CD14-positive monocyte (primary cell): ENCODE measurements around the gene PNLIP. TPM values are rescaled to one million over a fixed set of nuclear protein-coding genes. Genes with fewer than 3 reads are reported as not detected.

Experiments
- DNase-seq, 3 donors: peaks; one replicate each; pipeline ENCODE4 v3.0.0-alpha.2; 2011 to 2022
- H2AFZ ChIP-seq: 2 replicates; pipeline ENCODE4 v1.6.0; 2012; ENCODE audit warnings: mild to moderate bottlenecking, low read depth, low read length, inconsistent platforms; ENCODE audit not compliant: insufficient read depth, poor library complexity, severe bottlenecking
- H3K27ac ChIP-seq, 2 donors: 1 replicate in 1 of 2; 2 replicates in 1 of 2; pipeline ENCODE4 v1.5.1; 2012 to 2013; ENCODE audit warnings: low read length in 2 of 2, control low read depth in 1 of 2, inconsistent platforms in 1 of 2, low read depth in 1 of 2, mild to moderate bottlenecking in 1 of 2
- H3K27me3 ChIP-seq, 2 donors: one replicate each; pipeline versions ENCODE4 v1.6.0 to v1.6.1; 2011 to 2013; ENCODE audit warnings: low read length in 2 of 2; ENCODE audit not compliant: control insufficient read depth in 2 of 2, insufficient read depth in 2 of 2
- H3K36me3 ChIP-seq, 2 donors: replicated peaks in 1 of 2; 1 replicate in 1 of 2; 2 replicates in 1 of 2; pipeline versions ENCODE4 v1.5.1 to v1.6.1; 2012 to 2013; ENCODE audit warnings: low read length in 2 of 2, control low read depth in 1 of 2, inconsistent platforms in 1 of 2, mild to moderate bottlenecking in 1 of 2; ENCODE audit not compliant: insufficient read depth in 2 of 2, control insufficient read depth in 1 of 2
- H3K4me1 ChIP-seq, 2 donors: 1 replicate in 1 of 2; 2 replicates in 1 of 2; pipeline versions ENCODE4 v1.5.1 to v1.6.1; 2012 to 2013; ENCODE audit warnings: low read length in 2 of 2, control low read depth in 1 of 2, inconsistent platforms in 1 of 2, mild to moderate bottlenecking in 1 of 2, moderate library complexity in 1 of 2; ENCODE audit not compliant: insufficient read depth in 2 of 2, control insufficient read depth in 1 of 2
- H3K4me2 ChIP-seq: replicated peaks from 2 replicates; pipeline ENCODE3; 2012; ENCODE audit warnings: low read length, moderate library complexity, mild to moderate bottlenecking; ENCODE audit not compliant: poor library complexity, severe bottlenecking; ENCODE audit errors: extremely low read depth
- H3K4me3 ChIP-seq, 3 experiments: fragments of 200-600 bp in 1 of 3; sonication (generic) in 1 of 3; replicated peaks in 1 of 3; 1 replicate in 2 of 3; 2 replicates in 1 of 3; pipeline ENCODE4 v1.5.1; 2011 to 2013; ENCODE audit warnings: low read length in 3 of 3, mild to moderate bottlenecking in 3 of 3, control low read depth in 2 of 3, low read depth in 2 of 3, inconsistent platforms in 1 of 3, moderate library complexity in 1 of 3
- H3K79me2 ChIP-seq: 2 replicates; pipeline ENCODE4 v1.6.0; 2012; ENCODE audit warnings: mild to moderate bottlenecking, control low read depth, inconsistent platforms, low read length, moderate library complexity; ENCODE audit not compliant: insufficient read depth
- H3K9ac ChIP-seq: 2 replicates; pipeline ENCODE4 v1.6.0; 2017; ENCODE audit warnings: low read length, mild to moderate bottlenecking; ENCODE audit not compliant: insufficient read depth, poor library complexity, severe bottlenecking
- H3K9me3 ChIP-seq, 2 donors: replicated peaks in 1 of 2; 1 replicate in 1 of 2; 2 replicates in 1 of 2; pipeline versions ENCODE4 v1.5.1 to v1.6.1; 2012 to 2013; ENCODE audit warnings: low read length in 2 of 2, control low read depth in 1 of 2; ENCODE audit not compliant: control insufficient read depth in 1 of 2, insufficient read depth in 1 of 2
- H4K20me1 ChIP-seq: 2 replicates; pipeline ENCODE4 v1.6.0; 2012; ENCODE audit warnings: mild to moderate bottlenecking, low read length, control low read depth, moderate library complexity; ENCODE audit not compliant: insufficient read depth
- H3K27ac Mint-ChIP-seq, 7 donors: one replicate each; pipeline ENCODE4 v1.8.0; 2020; ENCODE audit warnings: mild to moderate bottlenecking in 7 of 7, mixed read lengths in 7 of 7, moderate library complexity in 6 of 7, inconsistent platforms in 2 of 7
- H3K27me3 Mint-ChIP-seq, 3 donors: one replicate each; pipeline ENCODE4 v1.8.0; 2021 to 2022; ENCODE audit warnings: low read depth in 3 of 3, mild to moderate bottlenecking in 3 of 3, mixed read lengths in 3 of 3, moderate library complexity in 3 of 3, inconsistent platforms in 1 of 3
- H3K36me3 Mint-ChIP-seq, 2 donors: one replicate each; pipeline ENCODE4 v1.8.0; 2020; ENCODE audit warnings: mixed read lengths in 2 of 2, inconsistent platforms in 1 of 2, mild to moderate bottlenecking in 1 of 2
- H3K4me1 Mint-ChIP-seq: one replicate; pipeline ENCODE4 v1.8.0; 2020; ENCODE audit warnings: mild to moderate bottlenecking, mixed read lengths
- H3K4me3 Mint-ChIP-seq, 2 donors: one replicate each; pipeline ENCODE4 v1.8.0; 2020; ENCODE audit warnings: mild to moderate bottlenecking in 2 of 2, mixed read lengths in 2 of 2, moderate library complexity in 1 of 2
- H3K9me3 Mint-ChIP-seq, 7 donors: one replicate each; pipeline ENCODE4 v1.8.0; 2020 to 2022; ENCODE audit warnings: mixed read lengths in 7 of 7, mild to moderate bottlenecking in 6 of 7, moderate library complexity in 6 of 7, inconsistent platforms in 2 of 7
- CTCF ChIP-seq: fragments of 200-600 bp; IDR thresholded peaks from one replicate; pipeline ENCODE4 v1.8.0; 2022; ENCODE audit warnings: antibody characterized with exemption, mild to moderate bottlenecking
- WGBS: methylation state at CpG from one replicate; pipeline ENCODE4 v1.1.5; 2013; ENCODE audit warnings: missing lambda C conversion rate; ENCODE audit not compliant: insufficient coverage; 5-methylcytosine and 5-hydroxymethylcytosine counted together
- intact Hi-C, 2 donors: fragments of 100-400 bp; cut with micrococcal nuclease; formaldehyde crosslinking; loops; one replicate each; pipeline versions ENCODE4 v1.15.0 to v1.15.1; 2023
- polyA plus RNA-seq, 3 donors: library from polyadenylated mRNA; depleted of rRNA in 1 of 3; unstranded in 2 of 3; stranded (reverse) in 1 of 3; fragments of 300-500 nt in 2 of 3; fragments of >200 nt in 1 of 3; fragmentation: Illumina TruSeq in 2 of 3; gene quantifications; 1 replicate in 2 of 3; 2 replicates in 1 of 3; pipeline ENCODE4 v1.2.3, GENCODE V29; 2012 to 2021

PNLIP gene
- polyA plus RNA-seq, 3 donors: not detected

GRCh38 chr10:116608686-116609594, 63.2 kb downstream of the PNLIP start:
- no peak overlapping the region for H2AFZ ChIP-seq
- intact Hi-C loops: no loop called here
- Mint-ChIP-seq H3K27ac (no peak overlapping the region), H3K4me3 (peak overlapping the region in 1 of 2 donors; percentile 59), H3K9me3 (peaks cover 3 to 19% (median 9%) of the 10 kb centered on the region in 7 donors), H3K36me3 (no peaks in the 10 kb centered on the region), H3K27me3 (peaks cover 22 to 34% (median 34%) of the 10 kb centered on the region in 3 donors), H3K4me1 (no peaks in the 10 kb centered on the region)
- no peaks in the 10 kb centered on the region for H3K36me3 ChIP-seq
- no peak overlapping the region for H3K9ac ChIP-seq
- H4K20me1 ChIP-seq: no peaks in the 10 kb centered on the region
- no peak overlapping the region for H3K27ac ChIP-seq
- peaks cover 0 to 6% of the 10 kb centered on the region in 2 donors for H3K9me3 ChIP-seq
- DNase-seq: no peak
- H3K4me3 ChIP-seq: no peak overlapping the region
- WGBS: 41% methylated on average over 40 of the region's 41 CpGs
- no peaks in the 10 kb centered on the region for H3K4me1 ChIP-seq
- H3K79me2 ChIP-seq: no peaks in the 10 kb centered on the region
- TF ChIP-seq CTCF: no peak
- H3K4me2 ChIP-seq: no peak overlapping the region
- H3K27me3 ChIP-seq: peaks cover 0 to 26% of the 10 kb centered on the region in 2 donors

- no peak for DNase-seq
- no peak overlapping the region for H3K27ac Mint-ChIP-seq
- TF ChIP-seq CTCF: no peak
- WGBS: 91% methylated on average over 10 of the region's 13 CpGs
- intact Hi-C loops: no loop called here
- peaks cover 0 to 9% of the 10 kb centered on the region in 2 donors for H3K9me3 ChIP-seq
- H3K4me2 ChIP-seq: no peak overlapping the region
- H3K9ac ChIP-seq: no peak overlapping the region
- peaks cover 3 to 19% (median 9%) of the 10 kb centered on the region in 7 donors for H3K9me3 Mint-ChIP-seq
- H3K4me3 Mint-ChIP-seq: peak overlapping the region in 1 of 2 donors; percentile 54
- no peaks in the 10 kb centered on the region for H3K4me1 Mint-ChIP-seq
- H3K27me3 Mint-ChIP-seq: peaks cover 22 to 34% (median 34%) of the 10 kb centered on the region in 3 donors
- no peak overlapping the region for H3K27ac ChIP-seq
- H3K36me3 ChIP-seq: no peaks in the 10 kb centered on the region
- no peak overlapping the region for H3K4me3 ChIP-seq
- no peaks in the 10 kb centered on the region for H4K20me1 ChIP-seq
- H2AFZ ChIP-seq: no peak overlapping the region
- no peaks in the 10 kb centered on the region for H3K4me1 ChIP-seq
- no peaks in the 10 kb centered on the region for H3K36me3 Mint-ChIP-seq
- peaks cover 0 to 26% of the 10 kb centered on the region in 2 donors for H3K27me3 ChIP-seq
- H3K79me2 ChIP-seq: no peaks in the 10 kb centered on the region
Measured at GRCh38 chr10:116610443-116611152, 64.9 kb downstream of the PNLIP start.
